HepG2 (cell line): Measurements from ENCODE around the gene LSM14B. TPM values are rescaled to one million over a fixed set of nuclear protein-coding genes. Genes with fewer than 3 reads are reported as not detected.

Experiments
- ELF3 ChIP-seq: IDR thresholded peaks from 2 replicates; pipeline ENCODE4 v1.6.1; 2016; ENCODE audit warnings: missing genetic modification reagents, missing compliant biosample characterization
- FOXA1 ChIP-seq, 2 experiments: fragments of 450-650 bp in 1 of 2; sonication (generic) in 1 of 2; formaldehyde crosslinking in 1 of 2; IDR thresholded peaks; 2 replicates each; pipeline versions ENCODE4 v1.4.0 to v1.6.1; 2016 to 2020; ENCODE audit warnings: missing genetic modification reagents in 1 of 2
- GATAD2A ChIP-seq: IDR thresholded peaks from 2 replicates; pipeline ENCODE4 v1.6.1; 2016
- KAT2B ChIP-seq: fragments of 150-350 bp; IDR thresholded peaks from 2 replicates; pipeline ENCODE4 v1.6.1; 2014; ENCODE audit warnings: low read depth, low read length, borderline replicate concordance
- MZF1 ChIP-seq: sonication (generic); formaldehyde crosslinking; IDR thresholded peaks from 2 replicates; pipeline ENCODE4 v1.8.1; 2023; ENCODE audit warnings: mild to moderate bottlenecking, missing genetic modification reagents, borderline replicate concordance
- POGZ ChIP-seq: sonication (generic); formaldehyde crosslinking; IDR thresholded peaks from 2 replicates; pipeline ENCODE4 v1.4.0; 2020; ENCODE audit warnings: mild to moderate bottlenecking, missing genetic modification reagents
- SIX1 ChIP-seq: sonication (generic); formaldehyde crosslinking; IDR thresholded peaks from 2 replicates; pipeline ENCODE4 v1.4.0; 2020; ENCODE audit warnings: missing genetic modification reagents, borderline replicate concordance
- SRSF1 ChIP-seq: fragments of 200-400 bp; formaldehyde crosslinking; optimal IDR thresholded peaks from 2 replicates; pipeline ENCODE3; 2017; ENCODE audit warnings: mild to moderate bottlenecking, low read depth, low read length, moderate library complexity
- TCF12 ChIP-seq, 2 experiments: fragments of 450-650 bp in 1 of 2; sonication (generic) in 1 of 2; formaldehyde crosslinking in 1 of 2; IDR thresholded peaks; 2 replicates each; pipeline versions ENCODE4 v1.6.1 to v1.8.0; 2017 to 2022; ENCODE audit warnings: antibody characterized with exemption in 1 of 2, mild to moderate bottlenecking in 1 of 2, missing genetic modification reagents in 1 of 2, moderate library complexity in 1 of 2
- ZNF143 ChIP-seq: sonication (generic); formaldehyde crosslinking; IDR thresholded peaks from 2 replicates; pipeline ENCODE4 v1.4.0; 2020; ENCODE audit warnings: missing genetic modification reagents
- ZNF530 ChIP-seq: sonication (generic); formaldehyde crosslinking; IDR thresholded peaks from 2 replicates; pipeline ENCODE4 v1.5.0; 2020; ENCODE audit warnings: low read depth, mild to moderate bottlenecking, missing genetic modification reagents
- ZNF660 ChIP-seq: sonication (generic); formaldehyde crosslinking; IDR thresholded peaks from 2 replicates; pipeline ENCODE4 v1.5.1; 2020; ENCODE audit warnings: mild to moderate bottlenecking, low read depth, missing genetic modification reagents, borderline replicate concordance
- ZNF775 ChIP-seq: sonication (generic); formaldehyde crosslinking; IDR thresholded peaks from 2 replicates; pipeline ENCODE4 v1.4.0; 2020; ENCODE audit warnings: missing genetic modification reagents, mild to moderate bottlenecking, moderate library complexity, borderline replicate concordance
- ZNF780A ChIP-seq: sonication (generic); formaldehyde crosslinking; IDR thresholded peaks from 2 replicates; pipeline ENCODE4 v1.8.0; 2022; ENCODE audit warnings: mild to moderate bottlenecking, missing genetic modification reagents, moderate library complexity
- polyA plus RNA-seq, 8 experiments: library from polyadenylated mRNA; depleted of rRNA in 3 of 8; stranded (reverse) in 7 of 8; unstranded in 1 of 8; fragments of >200 nt; fragmentation: Illumina TruSeq in 4 of 8; extraction: Trizol in 4 of 8; gene quantifications; 2 replicates each; pipeline versions ENCODE4 v1.2.1 to v1.2.3, GENCODE V29; 2011 to 2016; ENCODE audit warnings: low read depth in 4 of 8, missing spikeins in 1 of 8, mixed read lengths in 1 of 8; ENCODE audit not compliant: insufficient read depth in 1 of 8
- total RNA-seq, 5 experiments: library from RNA; depleted of rRNA; stranded (reverse); fragments of >200 nt; fragmentation: Illumina TruSeq; extraction: Trizol; gene quantifications; 2 replicates each; pipeline ENCODE4 v1.2.3, GENCODE V29; 2016; ENCODE audit warnings: low read depth in 1 of 5
- TF ChIP-seq, protein P1 (sequence below): sonication (generic); formaldehyde crosslinking; IDR thresholded peaks from 2 replicates; pipeline ENCODE4 v1.9.0; 2021; ENCODE audit warnings: missing genetic modification reagents, borderline replicate concordance
- TF ChIP-seq, protein P2 (sequence below): sonication (generic); formaldehyde crosslinking; IDR thresholded peaks from 2 replicates; pipeline ENCODE4 v1.4.0; 2020; ENCODE audit warnings: mild to moderate bottlenecking, missing genetic modification reagents, borderline replicate concordance
- TF ChIP-seq, protein P3 (sequence below): sonication (generic); formaldehyde crosslinking; IDR thresholded peaks from 2 replicates; pipeline ENCODE4 v1.4.0; 2020; ENCODE audit warnings: low read depth, mild to moderate bottlenecking, missing genetic modification reagents
- TF ChIP-seq, protein P4 (sequence below), 2 experiments: sonication (generic) in 1 of 2; formaldehyde crosslinking in 1 of 2; IDR thresholded peaks; 2 replicates each; pipeline versions ENCODE4 v1.4.0 to v1.6.1; 2018 to 2020; ENCODE audit warnings: missing genetic modification reagents in 2 of 2, borderline replicate concordance in 1 of 2, low read depth in 1 of 2, mild to moderate bottlenecking in 1 of 2, missing biosample characterization in 1 of 2
- TF ChIP-seq, protein P5 (sequence below): sonication (generic); formaldehyde crosslinking; IDR thresholded peaks from 2 replicates; pipeline ENCODE4 v1.5.1; 2020; ENCODE audit warnings: missing genetic modification reagents, mild to moderate bottlenecking, borderline replicate concordance

The LSM14B gene
- total and polyA plus RNA-seq, 2 of the 13 experiments (the other 11 are each of a cell fraction or from before 2014, with no cell fraction given): 43.3 to 79.2 TPM

DNA sequence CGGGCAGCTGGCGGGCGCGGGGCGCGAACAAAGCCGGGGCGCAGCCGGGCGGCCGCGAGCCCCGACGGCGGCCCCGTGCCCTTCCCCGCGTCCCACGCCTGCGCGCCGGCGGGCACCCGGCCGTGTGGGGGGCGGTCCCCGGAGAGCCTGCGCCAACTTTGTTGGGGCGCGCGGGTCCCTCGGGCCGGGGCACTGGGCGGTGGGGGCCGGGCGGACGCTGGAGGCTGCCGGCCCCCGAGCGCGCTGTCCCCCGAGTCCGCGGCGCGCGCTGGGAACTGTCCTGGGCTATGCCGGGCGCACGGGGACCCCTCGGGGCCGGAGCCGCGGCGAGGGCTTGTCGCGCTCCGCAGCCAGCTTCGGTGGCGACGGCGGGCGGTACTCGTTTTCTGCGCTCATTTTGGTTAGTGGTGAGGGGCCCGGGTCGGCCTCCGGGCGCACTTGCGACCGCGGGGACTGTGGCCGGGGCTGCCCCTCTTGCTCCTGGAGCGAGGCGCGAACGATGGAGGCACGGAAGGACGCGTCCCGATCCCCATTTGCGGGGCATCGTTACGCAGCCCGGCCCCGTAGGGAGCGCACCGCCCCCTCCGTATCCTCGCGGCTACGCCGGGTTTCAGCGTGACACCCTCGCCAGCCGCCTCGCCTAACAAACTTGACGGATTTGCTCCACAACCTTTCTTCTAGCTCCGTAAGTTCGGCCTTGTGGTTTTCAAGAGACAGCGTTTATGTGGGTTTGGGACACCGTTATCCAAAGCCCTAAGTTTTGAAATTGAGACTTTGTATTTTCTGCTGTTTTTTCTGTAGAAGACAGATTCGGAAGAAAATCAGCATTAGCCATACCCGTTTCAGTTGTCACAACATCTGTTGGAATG lies 21.9 kb downstream of the LSM14B start (continued):
- TF ChIP-seq, protein P1, sequence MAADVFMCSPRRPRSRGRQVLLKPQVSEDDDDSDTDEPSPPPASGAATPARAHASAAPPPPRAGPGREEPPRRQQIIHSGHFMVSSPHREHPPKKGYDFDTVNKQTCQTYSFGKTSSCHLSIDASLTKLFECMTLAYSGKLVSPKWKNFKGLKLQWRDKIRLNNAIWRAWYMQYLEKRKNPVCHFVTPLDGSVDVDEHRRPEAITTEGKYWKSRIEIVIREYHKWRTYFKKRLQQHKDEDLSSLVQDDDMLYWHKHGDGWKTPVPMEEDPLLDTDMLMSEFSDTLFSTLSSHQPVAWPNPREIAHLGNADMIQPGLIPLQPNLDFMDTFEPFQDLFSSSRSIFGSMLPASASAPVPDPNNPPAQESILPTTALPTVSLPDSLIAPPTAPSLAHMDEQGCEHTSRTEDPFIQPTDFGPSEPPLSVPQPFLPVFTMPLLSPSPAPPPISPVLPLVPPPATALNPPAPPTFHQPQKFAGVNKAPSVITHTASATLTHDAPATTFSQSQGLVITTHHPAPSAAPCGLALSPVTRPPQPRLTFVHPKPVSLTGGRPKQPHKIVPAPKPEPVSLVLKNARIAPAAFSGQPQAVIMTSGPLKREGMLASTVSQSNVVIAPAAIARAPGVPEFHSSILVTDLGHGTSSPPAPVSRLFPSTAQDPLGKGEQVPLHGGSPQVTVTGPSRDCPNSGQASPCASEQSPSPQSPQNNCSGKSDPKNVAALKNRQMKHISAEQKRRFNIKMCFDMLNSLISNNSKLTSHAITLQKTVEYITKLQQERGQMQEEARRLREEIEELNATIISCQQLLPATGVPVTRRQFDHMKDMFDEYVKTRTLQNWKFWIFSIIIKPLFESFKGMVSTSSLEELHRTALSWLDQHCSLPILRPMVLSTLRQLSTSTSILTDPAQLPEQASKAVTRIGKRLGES (CRISPR knock-in tag): no peak
- TF ChIP-seq, protein P2, sequence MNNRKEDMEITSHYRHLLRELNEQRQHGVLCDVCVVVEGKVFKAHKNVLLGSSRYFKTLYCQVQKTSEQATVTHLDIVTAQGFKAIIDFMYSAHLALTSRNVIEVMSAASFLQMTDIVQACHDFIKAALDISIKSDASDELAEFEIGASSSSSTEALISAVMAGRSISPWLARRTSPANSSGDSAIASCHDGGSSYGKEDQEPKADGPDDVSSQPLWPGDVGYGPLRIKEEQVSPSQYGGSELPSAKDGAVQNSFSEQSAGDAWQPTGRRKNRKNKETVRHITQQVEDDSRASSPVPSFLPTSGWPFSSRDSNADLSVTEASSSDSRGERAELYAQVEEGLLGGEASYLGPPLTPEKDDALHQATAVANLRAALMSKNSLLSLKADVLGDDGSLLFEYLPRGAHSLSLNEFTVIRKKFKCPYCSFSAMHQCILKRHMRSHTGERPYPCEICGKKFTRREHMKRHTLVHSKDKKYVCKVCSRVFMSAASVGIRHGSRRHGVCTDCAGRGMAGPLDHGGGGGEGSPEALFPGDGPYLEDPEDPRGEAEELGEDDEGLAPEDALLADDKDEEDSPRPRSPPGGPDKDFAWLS (CRISPR knock-in tag): no peak
- TF ChIP-seq, protein P3, sequence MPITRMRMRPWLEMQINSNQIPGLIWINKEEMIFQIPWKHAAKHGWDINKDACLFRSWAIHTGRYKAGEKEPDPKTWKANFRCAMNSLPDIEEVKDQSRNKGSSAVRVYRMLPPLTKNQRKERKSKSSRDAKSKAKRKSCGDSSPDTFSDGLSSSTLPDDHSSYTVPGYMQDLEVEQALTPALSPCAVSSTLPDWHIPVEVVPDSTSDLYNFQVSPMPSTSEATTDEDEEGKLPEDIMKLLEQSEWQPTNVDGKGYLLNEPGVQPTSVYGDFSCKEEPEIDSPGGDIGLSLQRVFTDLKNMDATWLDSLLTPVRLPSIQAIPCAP (CRISPR knock-in tag): no peak
- no peak for TF ChIP-seq ZNF775 (CRISPR knock-in tag)
- TF ChIP-seq, protein P4, sequence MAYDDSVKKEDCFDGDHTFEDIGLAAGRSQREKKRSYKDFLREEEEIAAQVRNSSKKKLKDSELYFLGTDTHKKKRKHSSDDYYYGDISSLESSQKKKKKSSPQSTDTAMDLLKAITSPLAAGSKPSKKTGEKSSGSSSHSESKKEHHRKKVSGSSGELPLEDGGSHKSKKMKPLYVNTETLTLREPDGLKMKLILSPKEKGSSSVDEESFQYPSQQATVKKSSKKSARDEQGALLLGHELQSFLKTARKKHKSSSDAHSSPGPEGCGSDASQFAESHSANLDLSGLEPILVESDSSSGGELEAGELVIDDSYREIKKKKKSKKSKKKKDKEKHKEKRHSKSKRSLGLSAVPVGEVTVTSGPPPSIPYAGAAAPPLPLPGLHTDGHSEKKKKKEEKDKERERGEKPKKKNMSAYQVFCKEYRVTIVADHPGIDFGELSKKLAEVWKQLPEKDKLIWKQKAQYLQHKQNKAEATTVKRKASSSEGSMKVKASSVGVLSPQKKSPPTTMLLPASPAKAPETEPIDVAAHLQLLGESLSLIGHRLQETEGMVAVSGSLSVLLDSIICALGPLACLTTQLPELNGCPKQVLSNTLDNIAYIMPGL (CRISPR knock-in tag; IDR thresholded peaks at IDR 0.05; ENCODE audit: borderline replicate concordance in 1 of 2, low read depth in 1 of 2): peak; percentile 7 to 84; a peak in 2 of 4 replicates
- TF ChIP-seq MZF1: peak; percentile 46; the same call in 1 of the 2 replicates
- TF ChIP-seq SRSF1: no peak
- no peak for TF ChIP-seq TCF12 (IDR thresholded peaks at IDR 0.05)
- peak; percentile 58; the same call in 1 of the 2 replicates for TF ChIP-seq TCF12 (CRISPR knock-in tag; IDR thresholded peaks at IDR 0.05)
- no peak for TF ChIP-seq ZNF530 (CRISPR knock-in tag)
- TF ChIP-seq POGZ: no peak
- TF ChIP-seq KAT2B: no peak
- 0 out of 2 replicates have a peak, but pooled peaks have one; percentile 33 for TF ChIP-seq ELF3 (CRISPR knock-in tag)
- TF ChIP-seq FOXA1 (IDR thresholded peaks at IDR 0.05): no peak
- TF ChIP-seq FOXA1 (CRISPR knock-in tag; IDR thresholded peaks at IDR 0.05): no peak
- peak; percentile 33; the same call in 1 of the 2 replicates for TF ChIP-seq GATAD2A (CRISPR knock-in tag)
- no peak for TF ChIP-seq ZNF660 (CRISPR knock-in tag)
- no peak for TF ChIP-seq SIX1 (CRISPR knock-in tag)
- TF ChIP-seq, protein P5, sequence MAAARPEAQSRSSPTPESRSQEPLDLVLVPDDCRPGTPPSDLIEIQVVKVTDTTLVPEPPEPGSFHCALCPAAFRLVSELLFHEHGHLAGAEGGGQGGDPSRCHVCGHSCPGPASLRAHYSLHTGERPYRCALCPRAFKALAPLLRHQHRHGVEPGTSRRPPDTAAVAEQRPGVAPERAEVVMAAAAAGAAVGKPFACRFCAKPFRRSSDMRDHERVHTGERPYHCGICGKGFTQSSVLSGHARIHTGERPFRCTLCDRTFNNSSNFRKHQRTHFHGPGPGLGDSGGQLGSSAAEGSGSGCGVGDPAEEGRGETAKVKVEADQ (CRISPR knock-in tag): no peak
- TF ChIP-seq ZNF780A (CRISPR knock-in tag): no peak
- no peak; the same call in 1 of the 2 replicates for TF ChIP-seq ZNF143 (CRISPR knock-in tag)
